DLD1 (cell line): ENCODE results near the gene SLC25A39.

Experiments
- in situ Hi-C: cut with HindIII; loops from 2 replicates; pipeline ENCODE4 v1.10.0; 2017; ENCODE audit warnings: low sequenced_read_pairs

SLC25A39 gene

DNA sequence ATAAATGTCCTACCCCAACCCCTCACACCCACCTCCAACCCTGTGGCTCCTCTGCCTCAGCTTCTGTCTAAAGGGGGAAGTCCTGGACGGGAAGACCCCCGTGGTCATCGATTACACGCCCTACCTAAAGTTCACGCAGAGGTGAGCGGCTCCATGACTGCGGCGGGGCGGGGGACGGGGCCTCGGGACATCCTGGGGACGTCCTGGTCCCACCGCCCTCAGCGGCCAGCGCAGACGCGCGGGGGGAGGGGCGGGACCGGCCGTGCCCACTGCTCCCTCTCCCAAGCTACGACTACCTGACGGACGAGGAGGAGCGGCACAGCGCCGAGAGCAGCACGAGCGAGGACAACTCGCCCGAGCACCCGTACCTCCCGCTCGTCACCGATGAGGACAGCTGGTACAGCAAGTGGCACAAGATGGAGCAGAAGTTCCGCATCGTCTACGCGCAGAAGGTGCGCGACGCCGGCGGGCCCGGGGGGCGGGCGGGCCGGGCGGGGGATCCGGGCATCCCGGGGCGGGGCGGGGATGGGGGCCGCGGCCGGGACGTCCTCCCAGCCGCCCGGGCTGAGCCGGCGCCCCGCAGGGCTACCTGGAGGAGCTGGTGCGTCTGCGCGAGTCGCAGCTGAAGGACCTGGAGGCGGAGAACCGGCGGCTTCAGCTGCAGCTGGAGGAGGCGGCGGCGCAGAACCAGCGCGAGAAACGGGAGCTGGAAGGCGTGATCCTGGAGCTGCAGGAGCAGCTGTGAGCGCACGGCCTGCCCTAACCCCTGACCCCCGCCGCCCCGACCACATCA is 9.6 kb downstream of the SLC25A39 start:
- in situ Hi-C loops = no loop called here

DNA sequence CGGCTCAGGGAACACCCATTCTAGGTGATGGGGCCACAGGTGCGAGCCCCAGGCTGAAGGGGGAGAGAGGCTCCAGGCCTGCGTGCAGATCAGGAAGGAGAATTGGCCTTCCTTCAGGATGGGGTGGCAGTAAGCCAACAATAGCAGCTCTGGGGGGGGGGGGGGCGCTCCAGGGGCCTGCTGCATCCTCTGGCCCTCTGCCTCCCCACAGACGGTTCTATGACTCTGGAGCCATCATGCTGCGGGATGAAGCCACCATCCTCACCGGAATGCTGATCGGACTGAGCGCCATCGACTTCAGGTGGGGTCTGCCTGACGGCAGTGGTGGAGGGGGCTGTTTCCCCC is 10.1 kb downstream of the SLC25A39 start:
- in situ Hi-C loops = no loop called here

DNA sequence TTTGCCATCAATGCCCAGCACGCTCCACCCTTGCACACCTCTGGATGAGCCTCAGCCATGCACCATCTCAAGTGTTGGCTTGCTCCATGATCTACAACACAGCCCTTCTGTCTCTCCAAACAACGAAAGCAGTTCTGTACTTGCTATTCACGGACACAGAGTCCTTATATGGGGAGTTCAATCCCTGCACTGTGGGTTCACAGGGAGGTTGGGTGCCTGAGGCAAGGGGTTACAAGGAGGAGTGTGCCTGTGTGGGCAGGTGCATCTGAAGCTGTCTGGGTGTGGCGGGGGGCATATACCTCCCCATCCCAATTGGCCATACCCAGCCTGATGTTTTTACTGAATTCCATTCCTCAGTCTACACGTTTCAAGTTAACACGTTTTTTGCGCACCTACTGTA is 10.6 kb downstream of the SLC25A39 start:
- in situ Hi-C loops = no loop called here

DNA sequence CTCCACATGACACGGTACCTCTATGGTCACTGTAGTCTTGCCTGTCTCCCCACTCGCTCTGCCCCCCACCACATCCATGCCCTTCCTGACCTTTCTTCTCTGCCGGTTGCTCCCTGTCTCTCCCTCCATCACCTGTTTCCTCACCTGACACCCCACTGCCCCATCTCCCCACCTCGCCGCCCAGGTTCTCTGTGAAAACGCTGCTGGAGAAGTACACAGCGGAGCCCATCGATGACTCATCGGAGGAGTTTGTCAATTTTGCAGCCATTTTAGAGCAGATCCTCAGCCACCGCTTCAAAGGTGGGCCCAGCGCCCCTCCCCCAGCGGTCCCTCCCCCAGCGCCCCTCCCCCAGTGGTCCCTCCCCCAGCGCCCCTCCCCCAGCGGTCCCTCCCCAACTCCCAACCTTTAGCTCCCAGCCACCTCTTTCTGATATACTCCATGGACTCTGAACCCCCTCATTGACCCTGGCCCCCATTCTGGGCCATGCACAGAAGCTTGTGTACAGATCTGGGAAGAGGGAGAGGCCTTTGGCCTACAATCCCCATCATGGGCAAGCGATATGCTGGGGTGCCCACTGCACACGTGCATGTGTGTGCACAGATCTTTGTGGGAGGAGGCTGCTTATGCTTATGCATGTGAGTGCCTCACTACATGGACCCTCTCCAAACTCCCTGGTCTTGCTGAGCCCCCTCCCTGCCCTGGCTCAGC is 12.1 kb downstream of the SLC25A39 start:
- in situ Hi-C loops = no loop called here

DNA sequence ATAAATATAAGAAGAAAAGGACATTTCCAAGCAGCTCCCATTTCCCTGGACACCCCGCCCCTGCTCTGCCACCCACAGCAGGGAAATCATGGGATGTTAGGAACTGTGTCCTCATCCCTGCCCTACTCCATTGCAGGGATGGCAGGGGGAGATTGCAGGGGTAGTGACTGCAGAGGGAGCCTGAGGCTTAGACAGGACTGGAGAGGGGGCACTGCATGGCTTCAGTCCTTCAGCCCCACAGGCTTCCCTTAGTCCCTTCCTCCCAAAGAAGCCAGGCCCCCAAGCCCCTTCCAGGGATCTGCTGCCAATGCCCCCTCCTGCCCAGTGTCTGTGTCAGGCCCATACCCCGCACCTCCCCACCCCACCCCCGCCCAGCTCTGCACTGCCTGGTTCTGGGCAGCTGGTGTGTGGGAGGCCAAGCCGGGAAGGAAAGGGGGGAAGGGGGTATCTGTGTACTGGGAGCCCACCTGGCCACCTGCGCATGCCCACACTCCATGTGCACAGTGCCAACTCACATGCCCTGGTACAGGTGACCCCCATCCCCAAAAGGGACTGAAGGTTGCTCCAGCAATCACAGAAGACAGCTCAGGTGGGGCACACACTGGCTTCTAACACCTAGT is 13.0 kb downstream of the SLC25A39 start:
- in situ Hi-C loops = no loop called here

DNA sequence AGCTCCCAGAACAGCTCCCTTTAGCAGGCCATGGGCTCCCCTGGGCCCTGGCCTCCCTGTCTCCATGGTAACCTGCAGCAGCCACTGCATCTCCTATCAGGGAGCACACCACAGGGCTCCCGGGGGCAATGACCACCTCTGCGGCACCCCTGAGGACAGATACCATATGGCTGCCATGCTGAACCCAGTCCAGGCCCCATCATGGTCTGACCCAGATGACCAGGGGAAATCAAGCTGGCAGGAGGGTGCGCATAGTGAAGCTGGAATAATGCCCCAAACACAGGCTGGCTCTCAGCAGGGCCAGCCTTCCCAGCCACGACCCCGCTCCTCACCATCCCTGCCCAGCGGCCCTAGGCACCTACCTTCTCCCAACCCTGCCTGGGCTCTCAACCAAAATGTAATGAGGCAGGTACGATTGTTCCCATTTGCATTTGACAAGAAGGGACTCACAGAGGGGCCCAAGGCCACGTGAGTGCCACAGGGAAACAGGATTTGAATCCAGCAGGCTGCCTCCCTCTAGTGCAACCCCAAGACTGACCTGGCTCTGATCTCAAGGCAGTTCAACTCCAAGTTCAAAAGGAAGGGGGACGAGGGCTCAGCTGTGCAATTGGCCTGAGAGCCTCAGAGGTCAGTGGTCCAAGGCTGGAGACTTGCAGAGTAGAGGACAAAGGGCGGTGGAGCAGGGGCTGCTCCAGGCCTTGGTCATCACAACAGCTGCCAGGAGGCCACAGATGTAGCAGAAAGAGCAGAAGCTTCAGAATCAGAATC is 13.8 kb downstream of the SLC25A39 start:
- in situ Hi-C loops = no loop called here

DNA sequence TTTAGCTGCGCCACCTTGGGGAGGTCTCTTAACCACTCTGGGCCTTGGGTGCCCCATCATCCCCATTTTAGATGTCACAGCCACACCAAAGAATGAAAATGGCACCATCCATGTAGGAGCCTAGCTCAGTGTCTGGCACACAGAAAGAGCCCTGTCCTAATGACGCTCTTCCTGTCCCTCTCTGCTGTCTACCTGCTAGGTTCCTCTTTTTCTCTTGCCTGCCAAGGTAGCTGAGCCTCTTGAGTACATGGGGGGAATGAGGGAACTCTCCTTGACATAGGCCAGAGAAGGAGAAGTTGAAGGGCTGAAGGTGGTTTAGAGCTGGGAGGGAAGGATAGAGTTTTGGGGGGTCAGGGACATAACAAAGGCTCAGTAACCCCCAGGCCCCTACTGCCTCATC is 14.4 kb downstream of the SLC25A39 start:
- in situ Hi-C loops = no loop called here

DNA sequence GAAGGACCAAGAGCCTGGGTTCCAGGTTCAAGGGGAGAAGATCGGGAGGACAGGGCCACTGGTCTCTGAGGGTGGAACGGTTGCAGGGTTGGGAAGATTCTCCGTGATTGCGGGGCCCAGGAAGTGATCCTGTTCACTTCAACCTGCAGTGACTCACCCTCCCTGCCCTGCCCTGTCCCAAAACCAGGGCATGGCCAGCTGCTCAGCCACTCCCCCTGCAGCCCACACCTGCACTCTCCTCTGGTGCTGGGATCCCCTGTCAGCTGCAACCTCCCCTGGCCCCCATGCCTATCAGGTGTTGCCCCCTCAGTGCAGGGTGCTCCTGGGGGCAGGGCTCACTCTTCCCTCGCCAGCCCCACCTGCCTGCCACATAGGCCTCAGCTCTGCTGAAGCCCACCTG is 15.2 kb downstream of the SLC25A39 start:
- in situ Hi-C loops = no loop called here

DNA sequence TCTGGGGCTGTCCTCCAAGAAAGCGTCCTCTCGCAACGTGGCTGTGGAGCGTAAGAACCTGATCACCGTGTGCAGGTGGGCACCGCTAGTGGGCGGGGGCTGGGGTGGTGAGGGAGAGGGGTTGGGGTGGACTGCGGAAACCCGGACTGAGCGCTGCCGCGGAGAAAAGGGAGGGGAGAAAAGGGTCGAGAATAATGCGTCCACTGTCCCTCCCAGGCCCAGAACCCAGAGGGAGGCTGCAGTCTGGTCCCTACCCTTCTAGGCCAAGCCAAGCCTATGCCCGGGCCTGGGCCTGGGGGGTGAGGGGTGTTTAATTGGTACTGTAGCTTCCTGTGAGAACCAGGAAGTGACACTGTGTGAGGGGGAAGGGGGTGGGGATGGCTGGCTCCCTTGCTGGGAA is 15.8 kb downstream of the SLC25A39 start:
- in situ Hi-C loops = no loop called here

DNA sequence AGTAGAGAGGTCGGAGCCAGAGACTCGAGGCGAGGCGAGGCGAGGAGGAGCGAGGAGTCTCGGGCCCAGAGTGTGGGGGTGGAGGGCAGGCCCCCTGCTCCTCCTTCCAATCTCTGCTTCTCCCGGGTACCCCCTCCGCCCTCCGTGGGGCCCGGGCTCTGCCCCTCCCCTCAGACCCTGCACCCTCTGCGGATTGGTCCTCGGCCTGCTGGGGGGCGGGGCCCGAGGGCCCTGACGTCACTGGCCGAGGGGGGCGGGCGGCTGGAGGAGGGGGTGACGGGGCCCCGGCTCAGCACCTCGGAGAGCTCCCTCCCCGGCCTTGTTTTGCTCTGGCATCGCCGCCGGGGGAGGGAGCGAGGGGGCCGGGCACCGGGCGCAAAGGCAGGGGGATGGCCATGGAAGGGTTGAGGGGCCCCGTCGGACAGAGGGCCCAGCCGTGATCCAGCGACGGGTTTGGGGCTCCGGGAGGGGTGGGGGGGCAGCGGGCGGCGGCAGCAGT is 16.3 kb downstream of the SLC25A39 start, which contains the start of gene RUNDC3A:
Gene RUNDC3A, plus strand, starts transcription at position 282 of the 499 bp plus-strand sequence. CDS start 232 bp downstream, outside the sequence.
- in situ Hi-C loops = no loop called here

DNA sequence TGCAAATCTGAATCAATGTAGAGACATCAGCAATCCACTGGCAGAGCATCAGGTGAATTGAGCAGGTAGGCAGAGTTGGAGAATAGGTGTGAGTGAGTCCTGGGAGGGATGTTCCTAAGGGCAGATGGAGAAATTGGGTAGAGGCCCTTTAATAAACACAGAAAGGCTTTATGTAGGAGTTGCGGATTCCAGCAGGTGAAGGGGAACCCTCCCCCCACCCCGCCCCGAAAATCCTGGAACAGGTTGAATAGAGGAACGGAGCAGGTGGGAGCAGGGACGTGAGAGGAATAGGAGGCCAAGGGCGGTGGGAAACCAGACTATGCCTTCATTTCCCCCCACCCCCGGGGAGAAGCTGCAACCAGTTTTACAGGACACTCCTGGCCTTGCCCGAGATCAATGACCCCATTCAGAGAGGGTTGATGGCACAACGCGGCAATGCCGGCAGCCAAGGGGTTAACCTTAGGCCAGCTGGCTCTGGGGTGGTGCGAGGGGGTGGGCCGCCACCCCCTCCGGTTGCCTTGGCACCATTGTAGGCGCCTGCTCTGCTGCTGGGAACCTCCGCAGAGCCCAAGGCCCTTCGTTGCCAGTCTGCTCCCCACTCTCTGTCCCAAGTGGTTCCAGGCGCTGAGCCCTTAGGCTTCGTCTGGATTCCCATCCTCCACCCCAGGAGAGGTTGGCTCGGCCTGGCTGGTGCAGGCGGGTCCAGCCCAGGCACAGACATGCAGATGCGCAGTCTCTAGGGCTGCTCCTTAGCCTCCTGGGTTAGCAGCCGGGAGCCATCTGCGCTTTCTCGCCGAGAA is 17.0 kb downstream of the SLC25A39 start:
- in situ Hi-C loops = no loop called here

DNA sequence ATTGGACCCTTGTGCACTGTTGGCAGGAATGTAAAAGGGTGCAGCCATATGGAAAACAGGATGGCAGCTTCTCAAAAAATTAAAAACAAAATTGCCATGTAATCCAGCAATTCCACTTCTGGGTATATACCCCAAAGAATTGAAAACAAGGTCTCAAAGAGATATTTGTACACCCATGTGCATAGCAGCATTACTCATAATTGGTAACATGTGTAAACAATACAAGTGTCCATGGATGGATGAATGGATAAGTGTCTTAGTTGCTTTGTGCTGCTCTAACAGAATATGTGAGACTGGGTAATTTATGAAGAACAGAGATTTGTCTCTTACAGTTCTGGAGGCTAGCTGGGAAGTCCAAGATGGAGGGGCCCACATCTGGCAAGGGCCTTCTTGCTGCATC is 20.0 kb downstream of the SLC25A39 start:
- in situ Hi-C loops = no loop called here

DNA sequence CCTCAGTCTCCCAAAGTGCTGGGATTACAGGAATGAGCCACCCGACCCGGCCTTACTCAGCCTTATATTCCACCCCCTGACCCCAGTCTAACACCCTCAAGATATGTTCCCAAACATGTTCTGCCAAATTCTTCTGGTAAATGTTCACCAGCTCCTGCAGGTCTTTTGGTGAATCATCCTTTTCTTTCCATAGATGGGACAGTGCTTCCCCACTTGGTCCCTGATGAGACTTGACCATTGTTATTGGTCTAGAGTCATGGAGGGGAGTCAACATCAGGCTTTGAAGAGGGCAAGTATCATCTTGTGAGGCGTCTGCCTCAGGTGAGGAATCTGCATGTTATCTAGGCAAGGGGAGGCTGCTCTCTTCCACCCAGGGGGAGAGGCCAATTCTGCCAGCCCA is 26.6 kb downstream of the SLC25A39 start:
- in situ Hi-C loops = no loop called here

DNA sequence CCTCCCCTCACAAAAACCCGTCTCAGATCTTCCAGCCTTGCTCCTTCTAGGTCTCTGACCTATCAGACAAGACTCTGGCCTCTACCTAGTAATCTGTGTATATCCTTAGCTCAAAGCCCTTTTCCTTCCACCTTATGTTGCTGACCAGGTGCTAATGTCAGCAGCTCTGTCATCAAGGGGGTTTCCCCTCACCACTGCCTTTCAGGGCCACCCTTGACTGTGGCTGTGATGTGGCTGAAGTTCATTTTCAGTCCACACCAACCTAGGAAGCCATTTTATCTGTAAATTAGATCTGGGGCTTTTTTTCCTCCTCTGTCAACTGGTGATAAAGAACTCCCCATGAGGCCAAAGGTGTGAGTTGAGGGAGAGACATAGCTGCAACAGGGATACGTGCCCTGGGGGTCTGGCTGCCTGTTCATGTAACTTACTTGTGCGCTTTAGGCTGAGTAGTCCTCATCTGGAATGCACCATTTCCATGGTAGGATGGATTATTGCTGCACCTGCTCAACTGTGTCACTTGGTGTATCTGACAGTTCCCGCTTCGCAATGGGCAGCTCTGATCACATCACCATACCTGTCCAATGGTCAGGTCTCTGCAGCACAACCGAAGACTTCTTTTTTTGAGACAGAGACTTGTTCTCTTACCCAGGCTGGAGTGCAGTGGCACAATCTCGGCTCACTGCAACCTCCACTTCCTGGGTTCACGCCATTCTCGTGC is 31.0 kb downstream of the SLC25A39 start:
- in situ Hi-C loops = no loop called here

DNA sequence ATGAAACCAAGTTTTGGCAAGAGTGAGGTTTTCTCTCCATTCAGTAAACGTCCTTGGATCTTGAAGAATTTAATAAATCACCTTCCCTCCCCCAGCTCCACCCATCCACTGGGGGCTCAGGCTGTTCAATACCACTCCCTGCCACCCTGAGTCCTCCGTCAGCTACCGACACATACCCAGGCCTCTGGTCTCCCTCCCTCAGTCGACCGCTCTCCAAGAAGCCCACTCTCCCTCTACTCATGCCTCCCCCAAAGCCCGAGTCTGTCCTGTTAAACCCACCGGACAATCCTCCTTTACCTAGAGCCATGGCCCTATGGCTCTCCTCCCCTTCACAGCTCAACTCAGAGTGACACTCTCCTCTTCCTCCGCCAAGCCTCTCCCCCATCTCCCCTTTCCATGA is 37.0 kb downstream of the SLC25A39 start:
- in situ Hi-C loops = no loop called here

DNA sequence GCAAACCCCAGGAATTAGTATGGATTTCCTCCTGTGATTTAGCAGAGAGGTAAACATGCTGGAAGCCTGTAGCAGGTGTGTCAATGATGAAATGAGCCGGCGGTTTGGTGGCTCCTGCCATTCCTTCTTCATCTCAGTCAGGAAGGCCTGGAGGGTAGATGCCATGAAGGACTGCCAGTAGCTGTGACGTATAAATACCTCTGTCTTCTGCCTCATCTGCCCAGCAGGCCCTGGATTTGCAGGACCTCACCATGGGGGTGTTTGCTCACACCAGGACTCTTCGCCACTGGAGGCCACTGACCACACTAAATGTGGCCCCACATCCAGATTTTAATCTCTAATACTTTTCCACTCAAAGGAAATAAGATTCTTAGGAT is 40.6 kb downstream of the SLC25A39 start:
- in situ Hi-C loops = no loop called here

DNA sequence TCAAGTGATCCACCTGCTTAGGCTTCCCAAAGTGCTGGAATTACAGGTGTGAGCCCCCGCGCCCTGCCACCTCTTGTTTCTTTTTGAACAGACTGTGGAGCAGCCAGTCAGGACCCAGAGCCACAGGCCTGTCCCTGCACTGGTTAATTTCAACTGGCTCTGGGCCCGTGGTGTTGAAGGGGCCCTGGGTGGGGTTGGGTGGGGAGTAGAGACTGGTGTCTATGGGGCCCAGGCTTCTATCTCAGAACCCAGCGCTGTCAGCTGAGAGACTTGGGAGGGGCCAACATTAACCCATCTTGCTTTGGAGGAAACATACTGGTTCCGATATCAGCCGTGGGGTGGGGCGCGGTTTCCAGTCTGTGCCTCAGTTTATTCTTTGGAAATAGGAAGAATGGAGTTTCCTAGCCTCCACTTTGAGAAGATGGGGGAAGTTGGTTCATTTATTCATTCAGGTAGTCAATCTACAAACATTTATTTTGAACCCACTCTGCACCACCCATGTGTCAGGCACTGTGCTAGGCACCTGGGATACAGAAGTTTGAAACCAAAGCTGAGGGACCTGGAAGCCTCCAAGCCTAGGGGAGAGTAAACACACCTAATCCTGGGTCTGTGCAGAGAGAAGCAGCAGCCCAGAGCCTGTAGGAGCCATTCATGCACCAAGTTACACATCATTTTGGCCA is 41.1 kb downstream of the SLC25A39 start:
- in situ Hi-C loops = no loop called here

DNA sequence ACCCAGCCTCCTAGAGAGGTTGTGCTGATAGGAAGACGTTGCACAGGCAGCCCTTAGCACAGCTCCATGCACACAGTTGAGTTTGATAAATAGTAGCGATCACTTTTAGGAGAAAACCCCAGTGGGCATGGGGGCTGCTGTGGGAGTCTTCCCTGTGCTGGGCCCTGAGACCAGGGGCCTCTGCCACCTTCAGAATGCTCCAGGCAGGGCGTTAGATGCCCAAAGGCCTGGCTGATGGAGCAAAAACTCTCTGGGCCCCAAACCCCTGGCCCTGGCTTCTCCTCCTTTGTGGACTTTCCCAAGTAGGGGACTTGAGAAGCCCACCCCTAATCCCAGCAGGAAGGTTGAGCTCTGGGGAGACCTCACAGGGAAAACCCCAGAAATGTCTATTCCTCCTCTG is 42.4 kb downstream of the SLC25A39 start:
- in situ Hi-C loops = no loop called here

DNA sequence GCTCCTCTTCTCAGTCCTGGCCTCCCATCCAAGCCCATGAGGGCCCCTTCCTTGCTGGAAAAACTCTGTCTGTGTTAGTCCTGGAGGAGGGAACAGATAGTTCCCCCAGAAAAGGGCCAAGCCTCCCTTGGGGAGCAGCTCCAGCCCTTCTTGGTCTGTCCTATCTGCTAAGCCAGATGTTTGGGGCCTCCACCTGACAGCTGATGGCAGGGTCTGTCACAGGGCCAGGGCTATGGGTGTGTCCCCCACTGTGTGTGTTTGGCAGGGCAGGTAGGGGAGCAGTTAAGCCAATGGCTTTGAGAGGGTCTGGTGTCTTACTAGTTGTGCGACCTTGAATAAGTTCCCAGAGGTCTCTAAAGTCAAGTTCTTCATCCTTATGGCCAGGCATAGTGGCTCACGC is 43.1 kb downstream of the SLC25A39 start:
- in situ Hi-C loops = no loop called here
